Measurements from ENCODE around the gene CTSZ.

CTSZ gene

DNA sequence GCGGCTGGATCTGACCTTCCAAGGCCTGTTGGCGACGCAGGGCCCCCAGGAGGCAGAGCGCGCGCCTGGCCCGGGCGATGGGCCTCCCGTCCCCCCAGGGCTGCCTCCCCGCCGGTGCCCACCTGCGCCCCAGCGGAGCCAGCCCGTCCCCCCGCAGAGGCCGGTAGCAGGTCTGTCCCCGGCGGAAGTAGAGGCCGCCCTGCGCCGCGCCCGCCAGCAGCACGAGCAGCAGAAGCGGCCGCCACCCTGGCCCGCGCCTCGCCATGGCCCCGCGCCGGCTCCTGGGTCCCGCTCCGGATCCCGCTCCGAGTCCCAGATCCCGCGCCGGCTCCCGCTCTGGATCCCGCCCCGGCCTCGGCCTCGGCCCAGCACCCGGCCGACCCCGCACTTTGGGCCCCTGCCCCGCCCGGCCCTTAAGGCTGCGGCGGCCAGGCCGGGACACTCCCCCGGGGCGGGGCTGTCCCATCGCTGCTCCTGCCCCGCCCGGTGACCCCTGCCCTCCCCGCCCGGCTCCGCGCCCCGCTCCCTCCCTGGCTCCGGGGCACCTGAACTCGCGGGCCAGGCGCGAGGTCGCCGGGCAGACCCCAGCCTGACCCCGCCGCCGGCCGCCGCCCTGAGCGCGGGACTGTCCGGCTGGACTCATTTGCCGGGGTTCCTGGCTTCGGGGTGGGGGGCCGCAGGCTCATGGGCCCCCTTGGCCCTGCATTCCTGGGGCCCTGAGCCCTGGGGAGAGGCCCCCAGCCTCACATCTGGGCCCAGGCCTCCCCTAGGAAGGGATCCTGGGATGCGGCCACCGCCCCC lies at the start of gene CTSZ:
Gene CTSZ (minus strand): TSS at position 391 of the 801 bp plus-strand sequence. CDS start 126 bp downstream, at position 265.
- Histone ChIP-seq H3K27ac (peak within 1 kb of the TSS; percentile 58), H3K4me3 (ENCODE audit: low read depth, low read length) (peak within 1 kb of the TSS; percentile 60), H3K36me3 (replicated peaks) (no peaks in the 10 kb centered on the region), H3K27me3 (replicated peaks) (no peaks in the 10 kb centered on the region)
- TF ChIP-seq, protein P1, sequence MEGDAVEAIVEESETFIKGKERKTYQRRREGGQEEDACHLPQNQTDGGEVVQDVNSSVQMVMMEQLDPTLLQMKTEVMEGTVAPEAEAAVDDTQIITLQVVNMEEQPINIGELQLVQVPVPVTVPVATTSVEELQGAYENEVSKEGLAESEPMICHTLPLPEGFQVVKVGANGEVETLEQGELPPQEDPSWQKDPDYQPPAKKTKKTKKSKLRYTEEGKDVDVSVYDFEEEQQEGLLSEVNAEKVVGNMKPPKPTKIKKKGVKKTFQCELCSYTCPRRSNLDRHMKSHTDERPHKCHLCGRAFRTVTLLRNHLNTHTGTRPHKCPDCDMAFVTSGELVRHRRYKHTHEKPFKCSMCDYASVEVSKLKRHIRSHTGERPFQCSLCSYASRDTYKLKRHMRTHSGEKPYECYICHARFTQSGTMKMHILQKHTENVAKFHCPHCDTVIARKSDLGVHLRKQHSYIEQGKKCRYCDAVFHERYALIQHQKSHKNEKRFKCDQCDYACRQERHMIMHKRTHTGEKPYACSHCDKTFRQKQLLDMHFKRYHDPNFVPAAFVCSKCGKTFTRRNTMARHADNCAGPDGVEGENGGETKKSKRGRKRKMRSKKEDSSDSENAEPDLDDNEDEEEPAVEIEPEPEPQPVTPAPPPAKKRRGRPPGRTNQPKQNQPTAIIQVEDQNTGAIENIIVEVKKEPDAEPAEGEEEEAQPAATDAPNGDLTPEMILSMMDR (IDR thresholded peaks at IDR 0.05; ENCODE audit: low read depth, low read length, missing control alignments), result no peak
- in situ Hi-C loops (cut with HindIII; ENCODE audit: low pct_ligation_motif_present, low sequenced_read_pairs), result no loop called here
- no peak for DNase-seq

DNA sequence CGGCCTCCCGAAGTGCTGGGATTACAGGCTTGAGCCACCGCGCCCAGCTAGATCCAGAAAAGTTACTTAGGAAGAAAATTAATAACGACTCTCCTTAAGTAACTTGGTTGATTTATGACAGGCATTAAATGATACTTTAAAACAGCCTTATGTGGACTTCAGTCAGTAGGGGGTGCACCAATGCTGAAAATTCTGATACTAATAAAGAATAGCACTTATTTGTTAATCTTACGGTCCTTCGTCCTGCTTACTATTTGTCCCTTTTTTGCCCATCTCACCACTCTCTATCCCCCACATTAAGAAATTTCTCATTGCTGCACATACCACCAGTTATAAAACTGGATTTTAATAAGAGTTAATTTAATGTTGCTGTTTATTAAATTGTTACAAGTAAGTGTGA lies 48.2 kb upstream of the CTSZ start:
- Histone ChIP-seq H3K27me3 (replicated peaks) (peaks cover 5% of the 10 kb centered on the region), H3K36me3 (replicated peaks) (no peaks in the 10 kb centered on the region), H3K27ac (no peak overlapping the region), H3K4me3 (ENCODE audit: low read depth, low read length) (no peak overlapping the region)
- DNase-seq, result no peak
- in situ Hi-C loops (cut with HindIII; ENCODE audit: low pct_ligation_motif_present, low sequenced_read_pairs), result no loop called here
- TF ChIP-seq, protein P1 (IDR thresholded peaks at IDR 0.05; ENCODE audit: low read depth, low read length, missing control alignments), result peak; percentile 36

DNA sequence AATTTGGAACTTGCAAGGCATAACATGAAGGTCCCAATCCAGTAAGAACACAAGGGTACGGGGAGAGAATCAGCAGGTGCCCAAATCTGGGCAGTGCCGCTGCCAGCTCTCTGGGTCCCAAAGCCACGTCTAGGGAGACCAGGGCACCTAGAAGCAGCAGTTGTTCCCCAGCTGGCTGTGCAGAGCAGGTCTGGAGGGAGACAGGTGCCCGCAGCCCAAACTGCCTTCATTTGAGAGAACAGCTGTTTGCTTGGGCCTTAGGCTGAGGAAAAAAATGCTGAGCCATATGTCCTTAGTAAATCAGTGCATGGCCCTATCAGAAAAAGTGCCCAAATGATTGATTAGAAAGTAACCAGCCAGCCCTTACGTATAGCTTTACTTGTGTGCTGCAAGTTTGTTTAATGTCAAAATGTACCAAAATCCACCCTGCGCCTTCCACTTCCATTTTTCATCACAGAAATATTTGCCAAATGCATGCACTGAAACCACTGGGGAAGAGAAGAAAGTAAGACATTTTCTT lies 44.7 kb upstream of the CTSZ start:
- no peaks in the 10 kb centered on the region for H3K36me3 ChIP-seq (replicated peaks)
- H3K27me3 ChIP-seq (replicated peaks), result peaks cover 5% of the 10 kb centered on the region
- no peak overlapping the region for H3K4me3 ChIP-seq (ENCODE audit: low read depth, low read length)
- no peak for DNase-seq
- H3K27ac ChIP-seq, result no peak overlapping the region
- TF ChIP-seq, protein P1 (IDR thresholded peaks at IDR 0.05; ENCODE audit: low read depth, low read length, missing control alignments), result no peak
- in situ Hi-C loops (cut with HindIII; ENCODE audit: low pct_ligation_motif_present, low sequenced_read_pairs), result no loop called here

DNA sequence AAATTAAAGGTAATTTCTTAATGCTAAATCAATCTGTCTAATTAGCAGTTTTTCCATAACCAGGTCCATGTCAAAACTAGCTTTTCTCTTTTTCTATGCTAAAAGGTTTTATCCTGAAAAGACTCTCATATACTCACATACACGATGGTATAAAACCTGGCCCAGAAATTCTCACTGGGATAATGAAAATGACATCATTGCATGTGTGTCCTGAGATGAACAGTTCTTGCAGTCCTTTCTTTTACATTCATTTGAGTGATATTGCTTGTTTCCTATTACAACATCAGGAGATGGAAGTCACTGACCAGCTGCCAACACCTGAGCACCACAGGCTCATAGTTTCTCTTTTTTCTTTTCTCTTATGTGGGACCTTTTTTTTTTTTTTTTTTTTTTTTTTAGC lies 43.4 kb upstream of the CTSZ start:
- no peak overlapping the region for H3K4me3 ChIP-seq (ENCODE audit: low read depth, low read length)
- in situ Hi-C loops (cut with HindIII; ENCODE audit: low pct_ligation_motif_present, low sequenced_read_pairs), result no loop called here
- TF ChIP-seq, protein P1 (IDR thresholded peaks at IDR 0.05; ENCODE audit: low read depth, low read length, missing control alignments), result no peak
- no peak for DNase-seq
- no peak overlapping the region for H3K27ac ChIP-seq
- peaks cover 5% of the 10 kb centered on the region for H3K27me3 ChIP-seq (replicated peaks)
- no peaks in the 10 kb centered on the region for H3K36me3 ChIP-seq (replicated peaks)

DNA sequence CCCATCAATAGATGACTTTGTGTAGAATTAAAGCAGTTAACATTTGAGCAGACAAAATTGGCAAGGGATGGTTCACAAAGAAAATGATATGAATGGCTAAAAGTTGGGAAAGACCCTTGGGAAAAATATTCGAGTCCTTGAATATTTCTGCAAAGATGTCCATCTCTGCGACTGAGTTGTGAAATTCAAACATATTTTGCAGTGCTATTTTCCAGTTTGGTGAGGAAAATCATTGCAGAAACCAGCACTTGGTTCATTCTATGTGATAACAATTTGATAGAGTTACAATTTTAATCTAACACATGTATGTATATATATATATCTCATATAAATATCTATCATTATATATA lies 41.6 kb upstream of the CTSZ start:
- no peak overlapping the region for H3K27ac ChIP-seq
- no peak overlapping the region for H3K4me3 ChIP-seq (ENCODE audit: low read depth, low read length)
- no peak for DNase-seq
- H3K36me3 ChIP-seq (replicated peaks), result no peaks in the 10 kb centered on the region
- H3K27me3 ChIP-seq (replicated peaks), result peaks cover 5% of the 10 kb centered on the region
- in situ Hi-C loops (cut with HindIII; ENCODE audit: low pct_ligation_motif_present, low sequenced_read_pairs), result no loop called here
- TF ChIP-seq, protein P1 (IDR thresholded peaks at IDR 0.05; ENCODE audit: low read depth, low read length, missing control alignments), result no peak

Data from brain microvascular endothelial cell (primary cell).